Mesodermal cell (in vitro differentiated cells): Measurements from ENCODE around the gene GAMT.
"Not testable (repeated sequence)": the region's sequence is repeated elsewhere in the genome, so short reads cannot be mapped to it uniquely, and the experiment has no call there.

Experiments
- H3K27ac ChIP-seq: 2 replicates; pipeline ENCODE4 v1.7.0; 2013; ENCODE audit warnings: mild to moderate bottlenecking, low read depth, low read length, moderate library complexity; ENCODE audit not compliant: severe bottlenecking
- H3K36me3 ChIP-seq: 2 replicates; pipeline ENCODE4 v1.7.1; 2013; ENCODE audit warnings: mild to moderate bottlenecking, low read length, moderate library complexity; ENCODE audit not compliant: control insufficient read depth, insufficient read depth
- H3K4me1 ChIP-seq: one replicate; pipeline ENCODE4 v1.7.1; 2013; ENCODE audit warnings: mild to moderate bottlenecking, low read length; ENCODE audit not compliant: insufficient read depth, control insufficient read depth, poor library complexity, severe bottlenecking
- H3K4me3 ChIP-seq: 2 replicates; pipeline ENCODE4 v1.7.0; 2013; ENCODE audit warnings: low read length, control low read depth, mild to moderate bottlenecking; ENCODE audit not compliant: insufficient read depth, poor library complexity, severe bottlenecking; ENCODE audit errors: extremely low read depth
- H3K9me3 ChIP-seq: 2 replicates; pipeline ENCODE4 v1.7.1; 2013; ENCODE audit warnings: mild to moderate bottlenecking, low read length, moderate library complexity; ENCODE audit not compliant: control insufficient read depth
- WGBS, 2 experiments: methylation state at CpG; one replicate each; pipeline ENCODE4 v1.1.5; 2013; ENCODE audit warnings: missing lambda C conversion rate in 2 of 2; ENCODE audit not compliant: insufficient coverage in 2 of 2; 5-methylcytosine and 5-hydroxymethylcytosine counted together

GAMT gene

DNA sequence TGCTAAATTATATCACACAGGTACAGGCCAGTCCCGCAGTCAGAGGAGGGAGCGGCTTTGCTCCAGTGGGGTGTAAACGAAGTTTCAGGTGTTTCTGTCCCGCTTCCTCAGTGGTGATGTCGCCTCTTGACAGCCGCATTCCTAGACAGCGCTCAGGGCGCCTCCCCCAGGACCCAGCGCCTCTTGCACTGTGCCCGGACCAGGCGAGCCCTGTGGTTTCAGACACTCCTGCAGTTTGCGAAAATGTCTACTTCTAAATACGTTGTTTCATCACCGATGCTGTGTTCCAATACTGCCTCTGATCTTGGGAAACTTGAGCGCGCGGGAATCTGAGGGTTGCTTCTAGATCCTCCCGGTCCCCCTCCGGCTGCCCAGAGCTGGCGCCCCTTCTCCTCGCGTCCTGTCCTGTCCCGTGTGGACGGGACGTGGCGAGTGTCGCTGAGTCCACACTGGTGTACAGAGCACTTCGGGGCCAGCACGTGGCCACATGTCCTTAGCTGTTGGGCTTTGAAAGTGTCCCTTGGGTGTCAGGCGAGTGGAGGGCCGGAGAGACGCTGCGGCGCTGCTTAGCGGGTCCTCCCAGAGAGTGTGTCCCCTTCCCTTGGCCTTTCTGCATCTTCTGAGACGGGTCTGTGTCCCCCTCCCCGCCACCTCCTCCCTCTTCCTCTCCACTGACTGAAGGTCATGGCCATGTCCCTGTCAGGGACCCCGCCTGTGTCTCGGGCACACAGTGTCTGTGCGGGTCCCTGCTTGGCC is 22.3 kb upstream of the GAMT start:
- no peaks in the 10 kb centered on the region for H3K9me3 ChIP-seq
- no peak overlapping the region for H3K4me3 ChIP-seq
- 96 to 97% methylated on average over 37 to 39 of the region's 40 CpGs for WGBS, 2 experiments
- peaks cover 91% of the 10 kb centered on the region for H3K36me3 ChIP-seq
- no peaks in the 10 kb centered on the region for H3K4me1 ChIP-seq
- H3K27ac ChIP-seq: no peak overlapping the region

DNA sequence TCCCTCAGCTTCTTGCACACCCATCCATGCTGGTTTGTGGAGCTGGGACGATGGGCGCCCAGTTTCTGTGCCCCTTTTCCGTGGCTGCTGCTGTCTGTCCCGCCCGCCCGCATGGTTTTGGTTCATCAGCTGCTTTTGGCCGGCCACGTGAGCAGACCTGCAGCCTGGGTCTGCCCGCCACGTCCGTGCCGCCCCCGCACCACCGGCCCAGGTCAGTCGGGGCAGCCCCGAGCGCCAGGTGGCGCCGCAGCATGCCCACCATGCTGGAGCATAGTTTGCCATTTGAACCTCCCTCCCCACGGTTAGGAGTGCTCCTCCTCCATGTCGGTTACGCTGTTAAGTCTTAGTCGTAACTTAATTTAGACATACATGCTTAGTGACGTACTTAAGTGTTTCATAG is 21.6 kb upstream of the GAMT start:
- Histone ChIP-seq H3K9me3 (no peaks in the 10 kb centered on the region), H3K36me3 (peaks cover 91% of the 10 kb centered on the region), H3K27ac (no peak overlapping the region), H3K4me3 (no peak overlapping the region), H3K4me1 (no peaks in the 10 kb centered on the region)
- WGBS, 2 experiments: 95 to 97% methylated on average over 20 to 21 of the region's 24 CpGs

DNA sequence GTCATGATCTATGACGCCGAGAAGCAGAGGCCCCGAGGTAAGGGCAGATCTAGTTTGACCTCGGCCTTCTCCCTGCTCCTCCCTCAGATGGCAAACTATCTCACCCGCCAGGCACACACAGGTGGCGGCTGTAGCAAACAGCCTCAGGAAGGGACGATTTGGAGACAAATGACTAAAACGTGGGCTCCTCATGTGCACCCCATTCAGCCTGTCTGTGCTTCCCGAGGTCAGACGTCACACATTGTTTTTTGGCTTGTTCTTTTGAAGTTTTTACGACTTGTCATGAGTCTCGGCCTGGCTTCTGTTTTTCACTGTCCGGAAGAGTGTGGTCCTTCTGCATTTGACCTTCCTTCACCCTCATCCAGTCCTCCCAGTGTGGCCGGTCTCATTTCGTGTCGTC is 21.0 kb upstream of the GAMT start:
- H3K27ac ChIP-seq: no peak overlapping the region
- peaks cover 91% of the 10 kb centered on the region for H3K36me3 ChIP-seq
- no peak overlapping the region for H3K4me3 ChIP-seq
- H3K4me1 ChIP-seq: no peaks in the 10 kb centered on the region
- WGBS, 2 experiments: 95 to 96% methylated on average over 16 of the region's 16 CpGs
- H3K9me3 ChIP-seq: no peaks in the 10 kb centered on the region

DNA sequence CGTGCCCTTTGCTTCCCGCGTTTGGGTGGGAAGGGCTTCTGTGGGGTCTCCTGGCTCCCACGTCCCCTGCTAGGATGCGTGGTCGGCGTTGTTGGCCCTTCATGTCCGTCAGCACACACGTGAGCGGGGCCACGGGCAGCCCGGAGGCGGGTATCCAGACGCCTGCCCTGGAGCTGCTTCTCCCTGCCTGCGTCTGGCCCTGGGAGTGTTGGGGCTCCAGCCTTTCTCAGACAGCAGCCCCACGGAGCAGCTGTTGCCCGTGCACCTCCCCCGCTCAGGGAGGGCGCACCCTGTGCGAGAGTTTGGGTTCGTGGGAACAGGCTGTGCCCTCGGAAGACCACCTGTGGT is 20.6 kb upstream of the GAMT start:
- H3K9me3 ChIP-seq: no peaks in the 10 kb centered on the region
- 94 to 97% methylated on average over 19 to 22 of the region's 22 CpGs for WGBS, 2 experiments
- no peak overlapping the region for H3K27ac ChIP-seq
- peaks cover 2% of the 10 kb centered on the region for H3K4me1 ChIP-seq
- H3K36me3 ChIP-seq: peaks cover 91% of the 10 kb centered on the region
- H3K4me3 ChIP-seq: no peak overlapping the region

DNA sequence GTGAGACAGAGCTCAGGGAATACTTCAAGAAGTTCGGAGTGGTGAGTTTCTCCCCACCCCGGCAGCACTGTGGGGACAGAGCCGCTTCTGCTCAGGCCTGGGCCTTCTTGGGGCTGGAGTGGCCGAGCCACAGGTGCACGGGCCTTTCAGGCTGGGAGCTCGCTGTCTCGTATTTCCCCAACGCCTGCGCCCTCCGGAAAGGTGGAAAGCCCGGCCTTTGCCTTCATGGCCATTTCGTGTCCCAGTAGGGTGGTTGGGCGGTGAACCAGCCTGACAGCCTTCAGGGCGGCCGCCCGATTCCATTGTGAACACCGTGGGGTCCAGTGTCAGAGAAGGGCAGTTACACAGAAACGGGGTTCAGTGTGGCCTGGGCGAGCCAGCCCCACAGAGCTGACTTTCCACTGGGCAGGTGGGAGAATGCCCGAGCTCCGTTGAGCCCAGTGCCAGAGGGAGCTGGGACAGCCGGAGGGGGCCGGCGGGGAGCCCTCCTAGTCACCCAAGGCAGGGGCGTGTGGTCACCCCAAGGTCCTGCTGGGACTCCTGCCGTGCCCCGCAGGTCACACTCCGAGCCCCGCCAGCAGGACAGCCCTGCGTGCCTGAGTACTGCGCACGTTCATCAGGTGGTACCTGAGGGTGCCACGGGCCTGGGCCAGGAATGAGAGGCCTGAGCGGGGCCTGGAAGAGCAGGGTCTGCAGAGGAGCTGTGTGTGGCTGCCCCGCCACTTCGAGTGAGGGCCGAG is 20.0 kb upstream of the GAMT start:
- 97 to 98% methylated on average over 33 to 37 of the region's 37 CpGs for WGBS, 2 experiments
- Histone ChIP-seq H3K4me1 (peaks cover 8% of the 10 kb centered on the region), H3K9me3 (no peaks in the 10 kb centered on the region), H3K36me3 (peaks cover 90% of the 10 kb centered on the region), H3K27ac (no peak overlapping the region), H3K4me3 (no peak overlapping the region)

DNA sequence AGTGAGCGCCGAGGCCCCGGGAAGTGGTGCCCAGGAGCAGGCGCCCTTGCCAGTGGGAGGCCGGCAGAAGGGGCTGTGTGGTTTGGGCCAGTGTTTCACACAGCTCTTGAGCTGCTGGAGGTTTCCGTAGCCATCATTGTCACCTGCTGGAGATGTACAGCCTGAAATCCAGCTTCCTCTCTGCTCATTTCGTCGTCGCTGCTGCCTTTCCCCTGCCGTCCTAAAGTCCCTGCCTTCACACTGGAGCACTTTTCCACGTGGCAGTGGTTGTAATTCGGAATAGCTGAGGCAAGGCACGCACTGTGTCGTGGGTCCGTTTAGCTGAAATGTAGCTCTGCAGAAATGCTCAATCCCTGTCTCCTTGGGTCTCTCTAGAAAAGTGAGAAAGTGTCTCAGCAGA is 19.2 kb upstream of the GAMT start:
- 92 to 96% methylated on average over 11 to 15 of the region's 15 CpGs for WGBS, 2 experiments
- no peak overlapping the region for H3K4me3 ChIP-seq
- H3K9me3 ChIP-seq: no peaks in the 10 kb centered on the region
- peaks cover 84% of the 10 kb centered on the region for H3K36me3 ChIP-seq
- peaks cover 16% of the 10 kb centered on the region for H3K4me1 ChIP-seq
- H3K27ac ChIP-seq: no peak overlapping the region

DNA sequence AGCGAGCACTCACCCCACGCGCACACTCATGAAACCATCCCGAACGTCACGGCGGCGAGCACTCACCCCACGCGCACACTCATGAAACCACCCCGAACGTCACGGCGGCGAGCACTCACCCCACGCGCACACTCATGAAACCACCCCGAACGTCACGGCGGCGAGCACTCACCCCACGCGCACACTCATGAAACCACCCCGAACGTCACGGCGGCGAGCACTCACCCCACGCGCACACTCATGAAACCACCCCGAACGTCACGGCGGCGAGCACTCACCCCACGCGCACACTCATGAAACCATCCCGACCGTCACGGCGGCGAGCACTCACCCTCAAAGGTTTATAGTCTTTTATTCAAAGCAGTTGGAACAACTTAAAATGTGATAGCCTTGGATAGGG is 18.7 kb upstream of the GAMT start:
- H3K9me3 ChIP-seq, H3K27ac ChIP-seq, H3K4me3 ChIP-seq: not testable (repeated sequence)
- peaks cover 16% of the 10 kb centered on the region for H3K4me1 ChIP-seq
- peaks cover 79% of the 10 kb centered on the region for H3K36me3 ChIP-seq
- WGBS, 2 experiments: 100% methylated on average over 1 to 4 of the region's 43 CpGs

DNA sequence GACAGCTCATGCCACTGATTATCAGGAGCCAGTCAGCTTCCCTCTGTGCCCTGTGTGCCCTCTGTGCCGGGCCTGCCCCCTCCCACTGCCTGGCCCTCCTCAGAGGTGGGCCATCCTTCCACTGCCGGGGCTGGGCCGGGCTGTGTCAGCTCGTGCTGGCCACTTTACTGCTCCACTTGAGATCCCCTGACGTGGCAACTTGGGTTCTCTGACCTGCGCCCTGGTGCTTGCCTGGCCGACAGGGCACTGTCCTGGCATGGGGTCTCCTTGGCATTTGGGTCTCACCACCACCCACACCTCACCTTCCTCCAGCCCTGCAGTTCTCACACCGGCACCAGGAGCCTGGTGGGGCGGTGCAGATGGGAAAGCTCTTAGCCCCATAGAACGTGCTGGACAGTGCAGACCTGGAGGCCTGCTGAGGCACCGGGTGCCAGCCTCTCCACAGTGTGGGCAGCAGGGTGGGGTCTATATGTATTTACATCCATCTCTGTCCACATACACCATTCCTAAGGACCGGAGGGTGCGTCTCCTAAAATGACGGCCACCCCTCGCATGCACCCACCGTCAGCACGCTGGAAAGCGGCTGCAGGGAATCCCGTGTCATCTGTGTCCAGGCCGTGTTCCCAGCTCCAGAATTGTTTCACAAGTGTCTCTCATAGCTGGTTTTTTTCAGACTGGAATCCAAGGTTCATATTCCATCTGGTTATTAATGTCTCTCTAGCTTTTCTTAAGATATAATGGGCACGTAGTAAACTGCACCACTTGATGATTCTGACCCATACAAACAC is 17.8 kb upstream of the GAMT start:
- peaks cover 76% of the 10 kb centered on the region for H3K36me3 ChIP-seq
- WGBS, 2 experiments: 96 to 98% methylated on average over 17 to 18 of the region's 21 CpGs
- no peak overlapping the region for H3K27ac ChIP-seq

DNA sequence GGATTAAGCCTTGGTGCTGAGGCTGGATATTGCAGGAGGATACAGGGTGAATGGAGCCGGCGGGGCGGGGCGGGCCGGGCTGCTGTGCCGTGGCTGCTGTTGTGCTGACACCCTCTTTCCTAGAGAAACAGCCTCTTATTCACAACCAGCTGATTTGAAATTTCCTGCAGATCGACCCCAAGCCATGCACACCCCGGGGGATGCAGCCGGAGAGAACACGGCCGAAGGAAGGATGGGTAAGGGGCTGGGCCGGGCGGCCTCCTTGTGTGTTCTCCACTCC is 17.1 kb upstream of the GAMT start:
- H3K27ac ChIP-seq: no peak overlapping the region
- peaks cover 18% of the 10 kb centered on the region for H3K4me1 ChIP-seq
- no peaks in the 10 kb centered on the region for H3K9me3 ChIP-seq
- peaks cover 76% of the 10 kb centered on the region for H3K36me3 ChIP-seq
- 95 to 99% methylated on average over 7 of the region's 13 CpGs for WGBS, 2 experiments
- no peak overlapping the region for H3K4me3 ChIP-seq

More for the DNA sequence above, 17.8 kb upstream of the GAMT start:
- Histone ChIP-seq H3K9me3 (no peaks in the 10 kb centered on the region), H3K4me1 (peaks cover 18% of the 10 kb centered on the region), H3K4me3 (no peak overlapping the region)

DNA sequence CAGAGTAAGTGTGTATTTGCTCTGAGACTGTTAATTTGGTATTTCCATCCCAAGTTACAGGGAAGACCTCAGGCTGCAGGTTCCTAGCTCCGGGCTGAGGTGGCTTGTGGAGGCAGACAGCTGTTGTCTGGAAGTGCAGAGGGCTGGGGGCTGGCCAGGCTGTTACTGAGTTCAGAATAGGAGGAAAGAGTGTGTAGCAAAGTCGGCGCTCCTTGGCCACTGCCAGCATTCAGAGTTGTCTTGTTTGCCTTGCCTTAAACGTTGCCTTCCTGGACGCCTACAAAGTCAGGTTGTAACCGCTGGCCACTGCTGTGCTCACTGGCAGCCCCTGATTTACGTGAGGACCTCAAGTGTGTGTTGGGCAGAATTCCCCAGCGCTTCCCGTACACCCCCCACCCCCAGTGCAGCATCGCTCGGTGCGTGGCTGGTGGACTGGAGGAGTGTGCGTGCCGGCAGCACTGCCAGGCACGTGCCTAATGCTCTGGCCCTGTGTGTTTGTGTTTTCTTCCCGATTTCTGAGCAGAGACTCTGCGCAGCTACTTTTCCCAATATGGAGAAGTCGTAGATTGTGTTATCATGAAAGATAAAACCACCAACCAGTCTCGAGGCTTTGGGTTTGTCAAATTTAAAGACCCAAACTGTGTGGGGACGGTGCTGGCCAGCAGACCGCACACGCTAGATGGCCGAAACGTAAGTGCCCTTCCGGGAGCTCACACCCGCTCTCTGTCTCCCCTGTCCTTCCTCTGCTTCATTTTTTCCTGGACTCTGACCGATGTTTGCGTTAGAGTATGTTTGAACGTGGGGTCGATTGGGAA is 16.5 kb upstream of the GAMT start:
- no peak overlapping the region for H3K27ac ChIP-seq
- H3K4me3 ChIP-seq: no peak overlapping the region

More for the DNA sequence above, 16.5 kb upstream of the GAMT start:
- peaks cover 18% of the 10 kb centered on the region for H3K4me1 ChIP-seq
- no peaks in the 10 kb centered on the region for H3K9me3 ChIP-seq
- peaks cover 76% of the 10 kb centered on the region for H3K36me3 ChIP-seq
- 95 to 97% methylated on average over 23 to 26 of the region's 30 CpGs for WGBS, 2 experiments
